ENCODE data around the gene GPANK1. TPM values are rescaled to one million over a fixed set of nuclear protein-coding genes. Genes with fewer than 3 reads are reported as not detected.

GPANK1 gene
- total and polyA plus RNA-seq, 4 donors, result 12.7 to 16.6 (median 14.5) TPM

- Histone ChIP-seq H3K27me3 (ENCODE audit: control insufficient read depth in 3 of 3, insufficient read depth in 3 of 3, low read length in 2 of 3) (no peaks in the 10 kb centered on the region), H3K9ac (ENCODE audit: insufficient read depth in 1 of 2, low read length in 2 of 2) (no peak overlapping the region), H3K4me3 (no peak overlapping the region), H3K4me1 (ENCODE audit: control insufficient read depth in 5 of 5, insufficient read depth in 5 of 5, low read length in 5 of 5) (peaks cover 2 to 14% (median 3%) of the 10 kb centered on the region in 5 donors), H3K9me3 (ENCODE audit: control insufficient read depth in 4 of 4, insufficient read depth in 3 of 4, low read length in 3 of 4) (no peaks in the 10 kb centered on the region), H3K27ac (ENCODE audit: low read depth in 1 of 2, low read length in 1 of 2) (no peak overlapping the region), H3K36me3 (ENCODE audit: control insufficient read depth in 4 of 4, insufficient read depth in 4 of 4, low read length in 4 of 4) (peaks cover 29 to 47% (median 41%) of the 10 kb centered on the region in 4 donors)
- ATAC-seq (ENCODE audit: insufficient read depth, low FRiP score), result no peak
- TF ChIP-seq CTCF (IDR thresholded peaks at IDR 0.05; ENCODE audit: control extremely low read depth, extremely low read depth), result no peak
- DNase-seq, result peak in 2 of 3 donors; percentile 39 to 59
- 47 to 64% methylated on average over 10 of the region's 10 CpGs for WGBS, 2 donors
Observed at GRCh38 chr6:31622684-31623091, 42.1 kb downstream of the GPANK1 start.

- no peaks in the 10 kb centered on the region for H3K27me3 ChIP-seq (ENCODE audit: control insufficient read depth in 3 of 3, insufficient read depth in 3 of 3, low read length in 2 of 3)
- 37 to 48% methylated on average over 4 of the region's 4 CpGs for WGBS, 2 donors
- no peak for DNase-seq
- peaks cover 2 to 14% (median 3%) of the 10 kb centered on the region in 5 donors for H3K4me1 ChIP-seq (ENCODE audit: control insufficient read depth in 5 of 5, insufficient read depth in 5 of 5, low read length in 5 of 5)
- H3K27ac ChIP-seq (ENCODE audit: low read depth in 1 of 2, low read length in 1 of 2), result peak overlapping the region in 1 of 2 donors; percentile 42
- TF ChIP-seq CTCF (IDR thresholded peaks at IDR 0.05; ENCODE audit: control extremely low read depth, extremely low read depth), result no peak
- ATAC-seq (ENCODE audit: insufficient read depth, low FRiP score), result no peak
- H3K9ac ChIP-seq (ENCODE audit: insufficient read depth in 1 of 2, low read length in 2 of 2), result peak overlapping the region in 1 of 2 donors; percentile 84
- H3K4me3 ChIP-seq, result no peak overlapping the region
- H3K9me3 ChIP-seq (ENCODE audit: control insufficient read depth in 4 of 4, insufficient read depth in 3 of 4, low read length in 3 of 4), result no peaks in the 10 kb centered on the region
- peaks cover 27 to 40% (median 35%) of the 10 kb centered on the region in 4 donors for H3K36me3 ChIP-seq (ENCODE audit: control insufficient read depth in 4 of 4, insufficient read depth in 4 of 4, low read length in 4 of 4)
Observed at GRCh38 chr6:31621991-31622390, 42.8 kb downstream of the GPANK1 start.

- no peak for ATAC-seq (ENCODE audit: insufficient read depth, low FRiP score)
- Histone ChIP-seq H3K4me1 (ENCODE audit: control insufficient read depth in 5 of 5, insufficient read depth in 5 of 5, low read length in 5 of 5) (peaks cover 2 to 14% (median 3%) of the 10 kb centered on the region in 5 donors), H3K27ac (ENCODE audit: low read depth in 1 of 2, low read length in 1 of 2) (peak overlapping the region; percentile 89 to 97), H3K9me3 (ENCODE audit: control insufficient read depth in 4 of 4, insufficient read depth in 3 of 4, low read length in 3 of 4) (no peaks in the 10 kb centered on the region), H3K36me3 (ENCODE audit: control insufficient read depth in 4 of 4, insufficient read depth in 4 of 4, low read length in 4 of 4) (peaks cover 21 to 35% (median 30%) of the 10 kb centered on the region in 4 donors), H3K9ac (ENCODE audit: insufficient read depth in 1 of 2, low read length in 2 of 2) (peak overlapping the region; percentile 84 to 94), H3K27me3 (ENCODE audit: control insufficient read depth in 3 of 3, insufficient read depth in 3 of 3, low read length in 2 of 3) (no peaks in the 10 kb centered on the region), H3K4me3 (peak overlapping the region; percentile 62)
- no peak for DNase-seq
- 13 to 22% methylated on average over 15 of the region's 15 CpGs for WGBS, 2 donors
- no peak for TF ChIP-seq CTCF (IDR thresholded peaks at IDR 0.05; ENCODE audit: control extremely low read depth, extremely low read depth)
Observed at GRCh38 chr6:31621320-31621939, 43.4 kb downstream of the GPANK1 start.

All from lung (tissue), 12 donors.